ENCODE measurements around the gene SLC9A1.

DNA sequence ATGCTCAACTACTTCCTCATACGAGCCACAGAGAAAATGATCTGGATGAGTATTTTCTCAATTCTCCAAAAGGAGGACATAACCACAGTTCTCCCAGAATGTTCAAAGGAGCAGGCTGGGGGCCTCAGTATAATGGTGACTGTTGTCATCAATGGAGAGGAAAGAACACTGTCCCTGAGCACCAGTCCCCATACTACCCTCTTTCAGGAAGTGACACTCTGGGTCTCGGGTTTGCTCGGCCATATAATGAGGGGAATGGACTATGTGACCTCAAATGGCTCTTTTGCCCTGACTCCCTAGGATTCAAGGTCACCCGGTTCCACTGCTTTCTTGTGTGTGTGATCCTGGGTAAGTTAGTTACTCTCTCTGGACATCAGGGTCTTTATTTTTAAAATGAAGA, 22.8 kb downstream of the SLC9A1 start:
- TF ChIP-seq, protein P1, sequence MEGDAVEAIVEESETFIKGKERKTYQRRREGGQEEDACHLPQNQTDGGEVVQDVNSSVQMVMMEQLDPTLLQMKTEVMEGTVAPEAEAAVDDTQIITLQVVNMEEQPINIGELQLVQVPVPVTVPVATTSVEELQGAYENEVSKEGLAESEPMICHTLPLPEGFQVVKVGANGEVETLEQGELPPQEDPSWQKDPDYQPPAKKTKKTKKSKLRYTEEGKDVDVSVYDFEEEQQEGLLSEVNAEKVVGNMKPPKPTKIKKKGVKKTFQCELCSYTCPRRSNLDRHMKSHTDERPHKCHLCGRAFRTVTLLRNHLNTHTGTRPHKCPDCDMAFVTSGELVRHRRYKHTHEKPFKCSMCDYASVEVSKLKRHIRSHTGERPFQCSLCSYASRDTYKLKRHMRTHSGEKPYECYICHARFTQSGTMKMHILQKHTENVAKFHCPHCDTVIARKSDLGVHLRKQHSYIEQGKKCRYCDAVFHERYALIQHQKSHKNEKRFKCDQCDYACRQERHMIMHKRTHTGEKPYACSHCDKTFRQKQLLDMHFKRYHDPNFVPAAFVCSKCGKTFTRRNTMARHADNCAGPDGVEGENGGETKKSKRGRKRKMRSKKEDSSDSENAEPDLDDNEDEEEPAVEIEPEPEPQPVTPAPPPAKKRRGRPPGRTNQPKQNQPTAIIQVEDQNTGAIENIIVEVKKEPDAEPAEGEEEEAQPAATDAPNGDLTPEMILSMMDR (IDR thresholded peaks at IDR 0.05), result no peak
- TF ChIP-seq POLR2A (IDR thresholded peaks at IDR 0.05), result no peak
- no peak for TF ChIP-seq POLR2AphosphoS5 (IDR thresholded peaks at IDR 0.05)
